ENCODE results near the gene STXBP6. TPM values are rescaled to one million over a fixed set of nuclear protein-coding genes. Genes with fewer than 3 reads are reported as not detected.

Gene STXBP6
- total and polyA plus RNA-seq, 2 of the 13 experiments (the other 11 are each of a cell fraction or from before 2014, with no cell fraction given) = 35.3 to 42.8 TPM

GRCh38 chr14:25092258-25092740 lies 42.4 kb upstream of the STXBP6 start:
- no peak overlapping the region for H3K4me3 ChIP-seq (replicated peaks in 1 of 3; ENCODE audit: insufficient read depth in 1 of 3, low read depth in 2 of 3, low read length in 3 of 3)
- CTCF ChIA-PET (ENCODE audit: low intra/inter-chr PET ratio, low total read pairs) = no interaction called here
- TF ChIP-seq ZNF790 (CRISPR knock-in tag; IDR thresholded peaks at IDR 0.05; ENCODE audit: borderline replicate concordance) (no peak), CSRNP1 (CRISPR knock-in tag; IDR thresholded peaks at IDR 0.05) (no peak), SNAPC2 (CRISPR knock-in tag; IDR thresholded peaks at IDR 0.05) (no peak), SALL1 (CRISPR knock-in tag; IDR thresholded peaks at IDR 0.05) (no peak), ZNF275 (CRISPR knock-in tag; IDR thresholded peaks at IDR 0.05; ENCODE audit: borderline replicate concordance) (no peak), ZNF205 (CRISPR knock-in tag; IDR thresholded peaks at IDR 0.05) (no peak), ZFP41 (CRISPR knock-in tag; IDR thresholded peaks at IDR 0.05; ENCODE audit: borderline replicate concordance) (no peak)
- intact Hi-C loops (cut with micrococcal nuclease; ENCODE audit: unreplicated experiment) (no loop called here), in situ Hi-C loops (cut with HindIII; ENCODE audit: extremely low pct_ligation_motif_present, low pct_unique_long_range_greater_than_20kb) (no loop called here)
- H3K36me3 ChIP-seq (replicated peaks in 1 of 2; ENCODE audit: control insufficient read depth in 1 of 2, insufficient read depth in 2 of 2, low read length in 2 of 2) = no peaks in the 10 kb centered on the region
- WGBS (ENCODE audit: low lambda C conversion rate) = 54% methylated on average over 4 of the region's 4 CpGs
- no TSS peak for BruUV-seq (replicated peaks)
- H3K27ac ChIP-seq (ENCODE audit: extremely low read length, insufficient read depth, low read length) = no peak overlapping the region
- H3K79me2 ChIP-seq (ENCODE audit: insufficient read depth, low read length) = no peaks in the 10 kb centered on the region
- H3K4me1 ChIP-seq (ENCODE audit: insufficient read depth, low read length) = no peaks in the 10 kb centered on the region
- H3K9ac ChIP-seq (ENCODE audit: insufficient read depth, low read depth, low read length) = no peak overlapping the region
- H3K4me2 ChIP-seq (ENCODE audit: low read depth, low read length) = no peak overlapping the region
- no peak overlapping the region for H2AFZ ChIP-seq (ENCODE audit: low read length)
- no peaks in the 10 kb centered on the region for H4K20me1 ChIP-seq (ENCODE audit: insufficient read depth, low read length)
- POLR2A ChIA-PET = no interaction called here
- no peaks in the 10 kb centered on the region for H3K27me3 ChIP-seq (ENCODE audit: control insufficient read depth in 1 of 2, insufficient read depth in 2 of 2, low read length in 2 of 2)
- H3K9me3 ChIP-seq (ENCODE audit: low read length) = no peaks in the 10 kb centered on the region
- FAIRE-seq (no peak), DNase-seq (ENCODE audit: low spot score) (no peak), ATAC-seq (no peak)

Measured in HepG2 (cell line).